H9 (cell line): ENCODE results near the gene UGT1A5. TPM values are rescaled to one million over a fixed set of nuclear protein-coding genes. Genes with fewer than 3 reads are reported as not detected.

Source experiments
- DNase-seq: peaks from one replicate; pipeline ENCODE4 v3.0.0-alpha.2; 2017
- H2AFZ ChIP-seq: one replicate; pipeline ENCODE4 v1.6.1; 2013; ENCODE audit warnings: mild to moderate bottlenecking, low read length, control low read depth, moderate library complexity
- H2AK5ac ChIP-seq: 2 replicates; pipeline ENCODE4 v1.6.1; 2013; ENCODE audit warnings: low read length, control low read depth, mixed read lengths; ENCODE audit not compliant: insufficient read length
- H2BK120ac ChIP-seq: one replicate; pipeline ENCODE4 v1.6.1; 2013; ENCODE audit warnings: low read depth, mild to moderate bottlenecking, low read length, control low read depth, inconsistent platforms; ENCODE audit not compliant: poor library complexity, severe bottlenecking
- H2BK12ac ChIP-seq: 2 replicates; pipeline ENCODE4 v1.6.1; 2013; ENCODE audit warnings: low read length, control low read depth, mixed read lengths, low read depth; ENCODE audit not compliant: insufficient read length
- H2BK15ac ChIP-seq: 2 replicates; pipeline ENCODE4 v1.6.1; 2013; ENCODE audit warnings: low read depth, low read length, control low read depth
- H2BK20ac ChIP-seq: one replicate; pipeline ENCODE4 v1.6.1; 2013; ENCODE audit warnings: low read depth, mild to moderate bottlenecking, low read length, control low read depth, inconsistent platforms; ENCODE audit not compliant: poor library complexity, severe bottlenecking
- H2BK5ac ChIP-seq: 2 replicates; pipeline ENCODE4 v1.6.1; 2013; ENCODE audit warnings: low read length, control low read depth, mixed read lengths; ENCODE audit not compliant: insufficient read length
- H3K14ac ChIP-seq: 2 replicates; pipeline ENCODE4 v1.6.1; 2013; ENCODE audit warnings: low read length, control low read depth; ENCODE audit not compliant: insufficient read depth
- H3K18ac ChIP-seq: 2 replicates; pipeline ENCODE4 v1.6.1; 2013; ENCODE audit warnings: low read depth, mild to moderate bottlenecking, mixed read lengths, low read length, control low read depth; ENCODE audit not compliant: insufficient read length
- H3K23ac ChIP-seq: 2 replicates; pipeline ENCODE4 v1.6.1; 2013; ENCODE audit warnings: low read length, control low read depth, mixed read lengths, low read depth; ENCODE audit not compliant: insufficient read length
- H3K23me2 ChIP-seq: 2 replicates; pipeline ENCODE4 v1.6.1; 2013; ENCODE audit warnings: low read depth, mild to moderate bottlenecking, mixed read lengths, low read length, control low read depth; ENCODE audit not compliant: insufficient read length, poor library complexity, severe bottlenecking
- H3K27ac ChIP-seq: 2 replicates; pipeline ENCODE4 v1.5.1; 2013; ENCODE audit warnings: low read length, control low read depth, mixed read lengths, low read depth; ENCODE audit not compliant: insufficient read length
- H3K27me3 ChIP-seq: 2 replicates; pipeline ENCODE4 v1.6.1; 2013; ENCODE audit warnings: low read length, control low read depth, inconsistent platforms; ENCODE audit not compliant: insufficient read depth
- H3K4ac ChIP-seq: 2 replicates; pipeline ENCODE4 v1.6.1; 2013; ENCODE audit warnings: low read depth, mild to moderate bottlenecking, control low read depth, inconsistent platforms, low read length, moderate library complexity
- H3K4me1 ChIP-seq: 2 replicates; pipeline ENCODE4 v1.6.1; 2013; ENCODE audit warnings: low read length, control low read depth, inconsistent platforms; ENCODE audit not compliant: insufficient read depth
- H3K4me2 ChIP-seq: 2 replicates; pipeline ENCODE4 v1.6.1; 2013; ENCODE audit warnings: low read length, control low read depth, mixed read lengths; ENCODE audit not compliant: insufficient read length, insufficient read depth
- H3K56ac ChIP-seq: 2 replicates; pipeline ENCODE4 v1.6.1; 2013; ENCODE audit warnings: low read depth, mild to moderate bottlenecking, mixed read lengths, low read length, control low read depth; ENCODE audit not compliant: insufficient read length
- H3K79me1 ChIP-seq: 2 replicates; pipeline ENCODE4 v1.6.1; 2013; ENCODE audit warnings: low read depth, mild to moderate bottlenecking, moderate library complexity, low read length, control low read depth, inconsistent platforms; ENCODE audit not compliant: insufficient read depth, poor library complexity, severe bottlenecking
- H3K79me2 ChIP-seq: 2 replicates; pipeline ENCODE4 v1.6.1; 2013; ENCODE audit warnings: low read length, control low read depth, inconsistent platforms; ENCODE audit not compliant: insufficient read depth
- H3K9ac ChIP-seq: 2 replicates; pipeline ENCODE4 v1.6.1; 2013; ENCODE audit warnings: low read length, control low read depth, mixed read lengths; ENCODE audit not compliant: insufficient read length; ENCODE audit errors: extremely low read depth
- H3K9me3 ChIP-seq: one replicate; pipeline ENCODE4 v1.6.1; 2013; ENCODE audit warnings: low read depth, low read length, inconsistent platforms; ENCODE audit not compliant: control insufficient read depth
- H3T11ph ChIP-seq: one replicate; pipeline ENCODE4 v1.6.1; 2013; ENCODE audit warnings: mild to moderate bottlenecking, low read length, control low read depth, inconsistent platforms
- H4K20me1 ChIP-seq: one replicate; pipeline ENCODE4 v1.6.1; 2013; ENCODE audit not compliant: control insufficient read depth, insufficient read length, insufficient read depth
- H4K5ac ChIP-seq: 2 replicates; pipeline ENCODE4 v1.6.1; 2013; ENCODE audit warnings: low read depth, mild to moderate bottlenecking, mixed read lengths, low read length, control low read depth; ENCODE audit not compliant: insufficient read length
- H4K8ac ChIP-seq: replicated peaks from 2 replicates; pipeline ENCODE4 v1.6.1; 2013; ENCODE audit warnings: low read length, control low read depth, mixed read lengths, low read depth; ENCODE audit not compliant: insufficient read length
- H4K91ac ChIP-seq: 2 replicates; pipeline ENCODE4 v1.6.1; 2013; ENCODE audit warnings: low read depth, mild to moderate bottlenecking, moderate library complexity, mixed read lengths, low read length, control low read depth; ENCODE audit not compliant: insufficient read length
- H3K27ac Mint-ChIP-seq, 3 experiments: 2 replicates in 2 of 3; 3 replicates in 1 of 3; pipeline ENCODE4 v1.8.0; 2020 to 2021; ENCODE audit warnings: mixed read lengths in 3 of 3, mild to moderate bottlenecking in 1 of 3, moderate library complexity in 1 of 3
- H3K27me3 Mint-ChIP-seq: 2 replicates; pipeline ENCODE4 v1.8.0; 2021; ENCODE audit warnings: low read depth, mild to moderate bottlenecking, moderate library complexity, mixed read lengths
- H3K36me3 Mint-ChIP-seq, 3 experiments: 2 replicates in 2 of 3; 3 replicates in 1 of 3; pipeline ENCODE4 v1.8.0; 2020 to 2021; ENCODE audit warnings: low read depth in 3 of 3, mixed read lengths in 3 of 3; ENCODE audit not compliant: insufficient read depth in 1 of 3
- H3K4me1 Mint-ChIP-seq, 2 experiments: 2 replicates each; pipeline ENCODE4 v1.8.0; 2020; ENCODE audit warnings: mixed read lengths in 2 of 2
- H3K4me3 Mint-ChIP-seq, 2 experiments: 2 replicates in 1 of 2; 3 replicates in 1 of 2; pipeline ENCODE4 v1.8.0; 2020 to 2021; ENCODE audit warnings: mild to moderate bottlenecking in 2 of 2, mixed read lengths in 2 of 2, moderate library complexity in 1 of 2
- H3K9me3 Mint-ChIP-seq, 2 experiments: 2 replicates in 1 of 2; 3 replicates in 1 of 2; pipeline ENCODE4 v1.8.0; 2020; ENCODE audit warnings: mild to moderate bottlenecking in 2 of 2, mixed read lengths in 2 of 2, moderate library complexity in 1 of 2
- WGBS: extraction: QIAGEN DNeasy Blood & Tissue Kit; methylation state at CpG from one replicate; pipeline ENCODE4 v1.1.7; 2013; ENCODE audit warnings: missing lambda C conversion rate, low lambda C conversion rate, mixed read lengths; ENCODE audit not compliant: insufficient read length; ENCODE audit errors: extremely low coverage; 5-methylcytosine and 5-hydroxymethylcytosine counted together
- total RNA-seq: library from RNA; stranded (reverse); gene quantifications from 2 replicates; pipeline ENCODE4 v1.2.1, GENCODE V29; 2021
- TF ChIP-seq, protein P1 (sequence below): fragments of 200-600 bp; sonication (generic); conservative IDR thresholded peaks from 3 replicates; pipeline ENCODE4 v1.8.0; 2021; ENCODE audit warnings: antibody characterized with exemption, mild to moderate bottlenecking

Gene UGT1A5
- total RNA-seq, 1 experiment from 2014 or later = not detected

GRCh38 chr2:233681521-233682099, 31.1 kb upstream of the UGT1A5 start, which contains the start of gene UGT1A7:
Gene UGT1A7, plus strand, starts transcription at chr2:233681901. Its CDS starts 37 bp downstream, at chr2:233681938.
- no peaks in the 10 kb centered on the region for H3K9me3 Mint-ChIP-seq

More at GRCh38 chr2:233681521-233682099, 31.1 kb upstream of the UGT1A5 start, which contains the start of gene UGT1A7:
- Histone ChIP-seq H2BK15ac (no peak within 1 kb of the TSS), H3K18ac (no peak within 1 kb of the TSS), H3T11ph (no peak within 1 kb of the TSS), H4K5ac (no peak within 1 kb of the TSS), H3K79me1 (no peaks in the 10 kb centered on the region), H2AFZ (no peak within 1 kb of the TSS), H4K20me1 (no peaks in the 10 kb centered on the region), H4K8ac (no peak within 1 kb of the TSS), H3K9me3 (no peaks in the 10 kb centered on the region), H2BK120ac (no peak within 1 kb of the TSS), H3K4me1 (no peaks in the 10 kb centered on the region), H2BK20ac (no peak within 1 kb of the TSS), H2BK12ac (no peak within 1 kb of the TSS), H4K91ac (no peak within 1 kb of the TSS), H3K9ac (no peak within 1 kb of the TSS), H3K27ac (no peak within 1 kb of the TSS), H3K14ac (no peak within 1 kb of the TSS), H3K23me2 (no peaks in the 10 kb centered on the region), H2AK5ac (no peak within 1 kb of the TSS), H3K4me2 (no peak within 1 kb of the TSS), H3K27me3 (no peaks in the 10 kb centered on the region), H3K56ac (no peak within 1 kb of the TSS), H3K4ac (no peak within 1 kb of the TSS), H3K23ac (no peak within 1 kb of the TSS), H3K79me2 (no peaks in the 10 kb centered on the region), H2BK5ac (no peak within 1 kb of the TSS)
- H3K36me3 Mint-ChIP-seq = no peaks in the 10 kb centered on the region
- TF ChIP-seq, protein P1, sequence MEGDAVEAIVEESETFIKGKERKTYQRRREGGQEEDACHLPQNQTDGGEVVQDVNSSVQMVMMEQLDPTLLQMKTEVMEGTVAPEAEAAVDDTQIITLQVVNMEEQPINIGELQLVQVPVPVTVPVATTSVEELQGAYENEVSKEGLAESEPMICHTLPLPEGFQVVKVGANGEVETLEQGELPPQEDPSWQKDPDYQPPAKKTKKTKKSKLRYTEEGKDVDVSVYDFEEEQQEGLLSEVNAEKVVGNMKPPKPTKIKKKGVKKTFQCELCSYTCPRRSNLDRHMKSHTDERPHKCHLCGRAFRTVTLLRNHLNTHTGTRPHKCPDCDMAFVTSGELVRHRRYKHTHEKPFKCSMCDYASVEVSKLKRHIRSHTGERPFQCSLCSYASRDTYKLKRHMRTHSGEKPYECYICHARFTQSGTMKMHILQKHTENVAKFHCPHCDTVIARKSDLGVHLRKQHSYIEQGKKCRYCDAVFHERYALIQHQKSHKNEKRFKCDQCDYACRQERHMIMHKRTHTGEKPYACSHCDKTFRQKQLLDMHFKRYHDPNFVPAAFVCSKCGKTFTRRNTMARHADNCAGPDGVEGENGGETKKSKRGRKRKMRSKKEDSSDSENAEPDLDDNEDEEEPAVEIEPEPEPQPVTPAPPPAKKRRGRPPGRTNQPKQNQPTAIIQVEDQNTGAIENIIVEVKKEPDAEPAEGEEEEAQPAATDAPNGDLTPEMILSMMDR = no peak
- no peaks in the 10 kb centered on the region for H3K4me1 Mint-ChIP-seq
- H3K27me3 Mint-ChIP-seq = peaks cover 3% of the 10 kb centered on the region; the same call in 1 of the 2 replicates
- DNase-seq = no peak
- no peak within 1 kb of the TSS for H3K4me3 Mint-ChIP-seq
- WGBS = 100% methylated on average over 1 of the region's 5 CpGs
- peak within 1 kb of the TSS in 1 of 3 experiments; percentile 55; a peak in 2 of 7 replicates for H3K27ac Mint-ChIP-seq
